K562 (cell line): Measurements from ENCODE around the gene HTR3C. TPM values are rescaled to one million over a fixed set of nuclear protein-coding genes. Genes with fewer than 3 reads are reported as not detected.
A peak's percentile ranks its signal among the peaks of the same experiment; 100 is the strongest.

Source experiments
- ATAC-seq: fragments of 200-7000 bp; cut with Tn5 transposase; 3 replicates; pipeline ENCODE4 v1.9.1; 2020; ENCODE audit warnings: moderate library complexity
- BruUV-seq: library from RNA; stranded (reverse); fragments of 400-500 nt; replicated peaks from 2 replicates; lab custom pipeline; 2021; lab: Mats Ljungman, UMichigan
- CTCF ChIA-PET: fragments of 300-600 bp; formaldehyde crosslinking; extraction: SDS; loops from one replicate; lab custom pipeline; 2021; ENCODE audit warnings: low intra/inter-chr PET ratio; lab: Yijun Ruan, JAX
- POLR2A ChIA-PET: fragments of 300-600, 350-650 bp; sonication (Branson Sonifier 250); formaldehyde crosslinking; extraction: SDS; loops from one replicate; lab custom pipeline; 2021; ENCODE audit warnings: antibody characterized with exemption, inconsistent platforms; lab: Yijun Ruan, JAX
- DNase-seq, 4 experiments: peaks; one replicate each; pipeline versions ENCODE4 v3.0.0 to v3.0.0-alpha.2; 2011 to 2018; ENCODE audit warnings: low spot score in 3 of 4, mixed read lengths in 3 of 4; ENCODE audit errors: extremely low read depth in 1 of 4
- FAIRE-seq: peaks from 2 replicates; lab custom pipeline; 2011; peaks lifted over from hg19 to GRCh38; lab: Jason Lieb, UNC
- H2AFZ ChIP-seq: 2 replicates; pipeline ENCODE4 v1.6.0; 2011; ENCODE audit warnings: low read depth, low read length, control low read depth, inconsistent platforms
- H3K27ac ChIP-seq: fragments of 200-600 bp; 3 replicates; pipeline ENCODE4 v1.8.0; 2011; ENCODE audit warnings: low read depth, mild to moderate bottlenecking, control low read depth, inconsistent platforms, low read length, moderate library complexity, mixed read lengths; ENCODE audit errors: extremely low read depth
- H3K27me3 ChIP-seq, 2 experiments: fragments of 300-600 bp in 1 of 2; 2 replicates in 1 of 2; 3 replicates in 1 of 2; pipeline versions ENCODE4 v1.6.0 to v1.8.0; 2011; ENCODE audit warnings: inconsistent platforms in 2 of 2, low read length in 2 of 2, mild to moderate bottlenecking in 1 of 2, mixed read lengths in 1 of 2, moderate library complexity in 1 of 2; ENCODE audit not compliant: control insufficient read depth in 2 of 2, insufficient read depth in 2 of 2
- H3K36me3 ChIP-seq: fragments of 300-600 bp; 3 replicates; pipeline ENCODE4 v1.8.0; 2011; ENCODE audit warnings: mild to moderate bottlenecking, low read length, inconsistent platforms; ENCODE audit not compliant: control insufficient read depth, insufficient read depth
- H3K4me1 ChIP-seq, 2 experiments: fragments of 200-600 bp in 1 of 2; replicated peaks in 1 of 2; 2 replicates in 1 of 2; 3 replicates in 1 of 2; pipeline versions ENCODE4 v1.5.1 to v1.8.0; 2011; ENCODE audit warnings: inconsistent platforms in 2 of 2, low read length in 2 of 2, mild to moderate bottlenecking in 1 of 2, mixed read lengths in 1 of 2, moderate library complexity in 1 of 2; ENCODE audit not compliant: control insufficient read depth in 2 of 2, insufficient read depth in 2 of 2
- H3K4me2 ChIP-seq: 2 replicates; pipeline ENCODE4 v1.6.1; 2011; ENCODE audit warnings: low read length, control low read depth, inconsistent platforms, mixed read lengths; ENCODE audit not compliant: insufficient read depth
- H3K4me3 ChIP-seq: fragments of 200-600 bp; sonication (generic), shearing (Covaris generic); 2 replicates; pipeline ENCODE4 v1.5.1; 2016; ENCODE audit warnings: control low read depth, inconsistent platforms
- H3K79me2 ChIP-seq: fragments of 200-600 bp; 3 replicates; pipeline ENCODE4 v1.8.0; 2011; ENCODE audit warnings: low read length, inconsistent platforms; ENCODE audit not compliant: control insufficient read depth, insufficient read depth
- H3K9ac ChIP-seq, 2 experiments: 2 replicates each; pipeline versions ENCODE4 v1.6.0 to v1.6.1; 2011; ENCODE audit warnings: low read depth in 2 of 2, low read length in 2 of 2, control low read depth in 1 of 2, inconsistent platforms in 1 of 2, mild to moderate bottlenecking in 1 of 2, mixed read lengths in 1 of 2; ENCODE audit not compliant: insufficient read depth in 1 of 2
- H3K9me1 ChIP-seq: one replicate; pipeline ENCODE4 v1.6.0; 2011; ENCODE audit warnings: inconsistent platforms, mild to moderate bottlenecking, low read length, moderate library complexity; ENCODE audit not compliant: control insufficient read depth, insufficient read depth
- H3K9me3 ChIP-seq: replicated peaks from 2 replicates; pipeline ENCODE4 v1.5.1; 2011; ENCODE audit warnings: low read depth, low read length, inconsistent platforms; ENCODE audit not compliant: control insufficient read depth, insufficient read depth
- H4K20me1 ChIP-seq: replicated peaks from 2 replicates; pipeline ENCODE4 v1.6.1; 2011; ENCODE audit warnings: low read length, inconsistent platforms, mixed read lengths; ENCODE audit not compliant: control insufficient read depth, insufficient read depth
- ADNP ChIP-seq: fragments of 200-800 bp; sonication (Bioruptor generic); IDR thresholded peaks from 2 replicates; pipeline ENCODE4 v1.6.1; 2016; ENCODE audit warnings: missing genetic modification characterization, missing compliant biosample characterization
- BCOR ChIP-seq: fragments of 450-650 bp; IDR thresholded peaks from 2 replicates; pipeline ENCODE4 v1.6.1; 2016
- BRF1 ChIP-seq: IDR thresholded peaks from 3 replicates; pipeline ENCODE4 v1.6.1; 2011; ENCODE audit warnings: borderline replicate concordance, mild to moderate bottlenecking; ENCODE audit not compliant: insufficient read length; ENCODE audit errors: extremely low read depth
- ELF2 ChIP-seq: fragments of 250-450 bp; sonication (Bioruptor Pico); IDR thresholded peaks from 2 replicates; pipeline ENCODE4 v1.5.0; 2021; ENCODE audit warnings: mild to moderate bottlenecking
- KLF16 ChIP-seq: IDR thresholded peaks from 2 replicates; pipeline ENCODE4 v1.6.1; 2016; ENCODE audit warnings: antibody characterized with exemption
- MEIS2 ChIP-seq: fragments of 450-650 bp; IDR thresholded peaks from 2 replicates; pipeline ENCODE4 v1.6.1; 2014; ENCODE audit warnings: mild to moderate bottlenecking; ENCODE audit not compliant: partially characterized antibody
- NCOR1 ChIP-seq: fragments of 450-650 bp; IDR thresholded peaks from 2 replicates; pipeline ENCODE4 v1.6.1; 2016; ENCODE audit warnings: mild to moderate bottlenecking, moderate library complexity
- NR0B1 ChIP-seq: fragments of 450-650 bp; IDR thresholded peaks from one replicate; pipeline ENCODE4 v1.6.1; 2018; ENCODE audit warnings: mild to moderate bottlenecking, moderate library complexity; ENCODE audit not compliant: partially characterized antibody
- PBX2 ChIP-seq, 2 experiments: IDR thresholded peaks in 1 of 2; conservative IDR thresholded peaks in 1 of 2; 2 replicates each; pipeline ENCODE4 v1.6.1; 2016; ENCODE audit warnings: low read depth in 2 of 2, mild to moderate bottlenecking in 1 of 2, missing compliant biosample characterization in 1 of 2, missing genetic modification characterization in 1 of 2, moderate library complexity in 1 of 2
- PKNOX1 ChIP-seq: fragments of 450-650 bp; IDR thresholded peaks from 2 replicates; pipeline ENCODE4 v1.6.1; 2016
- PPARD ChIP-seq: fragments of 250-450 bp; sonication (Bioruptor Pico); IDR thresholded peaks from 2 replicates; pipeline ENCODE4 v1.8.0; 2022; ENCODE audit warnings: inconsistent platforms, mild to moderate bottlenecking, moderate library complexity
- RBM25 ChIP-seq: fragments of 200-400 bp; formaldehyde crosslinking; IDR thresholded peaks from 2 replicates; pipeline ENCODE4 v1.6.1; 2018; ENCODE audit warnings: low read length, low read depth, moderate library complexity; ENCODE audit not compliant: severe bottlenecking
- ZNF146 ChIP-seq: IDR thresholded peaks from one replicate; pipeline ENCODE4 v1.6.1; 2018; ENCODE audit warnings: missing compliant biosample characterization; ENCODE audit not compliant: unreplicated experiment
- in situ Hi-C: fragments of 300-500 bp; cut with MboI; formaldehyde crosslinking; loops from 4 replicates; pipeline ENCODE4 v1.15.0; 2018; ENCODE audit warnings: inconsistent platforms, mixed read lengths
- intact Hi-C: fragments of 100-400 bp; cut with micrococcal nuclease; formaldehyde crosslinking; loops from 2 replicates; pipeline ENCODE4 v1.14.2; 2022
- polyA plus RNA-seq, 8 experiments: library from polyadenylated mRNA; depleted of rRNA in 4 of 8; stranded (reverse) in 5 of 8; unstranded in 3 of 8; fragments of >200 nt; fragmentation: Nextera tagmentation in 2 of 8; fragmentation: Illumina TruSeq in 1 of 8; extraction: Ambion mirVana in 2 of 8; extraction: Trizol in 1 of 8; gene quantifications; 2 replicates each; pipeline versions ENCODE4 v1.2.1 to v1.2.3, GENCODE V29; 2011 to 2014; ENCODE audit warnings: inconsistent platforms in 1 of 8, missing spikeins in 1 of 8
- total RNA-seq, 7 experiments: library from RNA; depleted of rRNA in 6 of 7; stranded (reverse); fragments of >200 nt in 6 of 7; fragmentation: Illumina TruSeq in 2 of 7; extraction: Trizol in 2 of 7; gene quantifications; 2 replicates each; pipeline versions ENCODE4 v1.2.1 to v1.2.3, GENCODE V29; 2011 to 2021; ENCODE audit warnings: low replicate concordance in 1 of 7

Gene HTR3C
- total and polyA plus RNA-seq, 9 of the 15 experiments (the other 6 are each of a cell fraction or from before 2014, with no cell fraction given) = 0.04 to 0.06 TPM; not detected in 7

GRCh38 chr3:184059424-184059823, 6.6 kb downstream of the HTR3C start (continued):
- TF ChIP-seq PKNOX1 (peak; percentile 70), KLF16 (no peak), BRF1 (no peak), MEIS2 (peak; percentile 64), PBX2 (CRISPR knock-in tag; IDR thresholded peaks at IDR 0.05; ENCODE audit: low read depth) (no peak), PBX2 (tag; conservative IDR thresholded peaks at IDR 0.05; ENCODE audit: low read depth) (peak; percentile 77)

- no peak overlapping the region for H3K9ac ChIP-seq
- DNase-seq (no peak), FAIRE-seq (no peak), ATAC-seq (no peak)
- BruUV-seq = no TSS peak
- no peak overlapping the region for H2AFZ ChIP-seq
- no peak overlapping the region for H3K4me2 ChIP-seq
- no peaks in the 10 kb centered on the region for H3K9me3 ChIP-seq
- no peaks in the 10 kb centered on the region for H3K79me2 ChIP-seq
- H3K4me3 ChIP-seq = no peak overlapping the region
- intact Hi-C loops = no loop called here
- H3K36me3 ChIP-seq = no peaks in the 10 kb centered on the region
- no peaks in the 10 kb centered on the region; a peak in 1 of 5 replicates for H3K27me3 ChIP-seq
- H3K4me1 ChIP-seq = peaks cover 1 to 3% of the 10 kb centered on the region in 2 experiments; a peak in 3 of 5 replicates
- no peak overlapping the region for H3K27ac ChIP-seq
- no peaks in the 10 kb centered on the region for H3K9me1 ChIP-seq
- in situ Hi-C loops = no loop called here
- TF ChIP-seq ELF2 (no peak), ADNP (tag) (no peak), BCOR (peak; percentile 64; the same call in 1 of the 2 replicates), NR0B1 (no peak), PPARD (no peak), RBM25 (peak; percentile 44), ZNF146 (peak; percentile 96), NCOR1 (no peak)
- TF ChIP-seq, all 486 proteins: peak for 3
- ChIA-PET CTCF (no interaction called here), POLR2A (no interaction called here)
- no peaks in the 10 kb centered on the region for H4K20me1 ChIP-seq
Measured at GRCh38 chr3:184062637-184063036, 9.8 kb downstream of the HTR3C start.
